GM12873 (cell line): Measurements from ENCODE around the gene FHIT.

Source experiments
- TF ChIP-seq, protein P1 (sequence below): IDR thresholded peaks from 2 replicates; pipeline ENCODE4 v1.5.1; 2012; ENCODE audit warnings: low read depth, mild to moderate bottlenecking, moderate library complexity, low read length, control low read depth; ENCODE audit not compliant: insufficient read depth; ENCODE audit errors: missing control alignments

FHIT gene

DNA sequence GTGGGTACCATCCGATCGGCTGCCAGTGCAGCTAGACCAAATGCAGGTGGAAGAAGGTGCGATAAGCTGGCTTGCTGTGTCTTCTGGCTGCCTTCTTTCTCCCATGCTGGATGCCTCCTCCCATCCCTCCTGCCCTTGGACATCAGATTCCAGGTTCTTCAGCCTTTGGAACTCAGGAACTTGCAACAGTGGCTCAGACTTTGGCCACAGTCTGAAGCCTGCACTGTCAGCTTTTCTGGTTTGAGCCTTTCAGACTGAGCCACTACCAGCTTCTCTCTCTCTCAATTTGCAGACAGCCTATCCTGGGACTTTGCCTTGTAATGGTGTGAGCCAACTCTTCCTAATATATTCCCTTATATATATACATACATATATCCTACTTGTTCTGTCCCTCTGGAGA lies 485.5 kb downstream of the FHIT start:
- TF ChIP-seq, protein P1, sequence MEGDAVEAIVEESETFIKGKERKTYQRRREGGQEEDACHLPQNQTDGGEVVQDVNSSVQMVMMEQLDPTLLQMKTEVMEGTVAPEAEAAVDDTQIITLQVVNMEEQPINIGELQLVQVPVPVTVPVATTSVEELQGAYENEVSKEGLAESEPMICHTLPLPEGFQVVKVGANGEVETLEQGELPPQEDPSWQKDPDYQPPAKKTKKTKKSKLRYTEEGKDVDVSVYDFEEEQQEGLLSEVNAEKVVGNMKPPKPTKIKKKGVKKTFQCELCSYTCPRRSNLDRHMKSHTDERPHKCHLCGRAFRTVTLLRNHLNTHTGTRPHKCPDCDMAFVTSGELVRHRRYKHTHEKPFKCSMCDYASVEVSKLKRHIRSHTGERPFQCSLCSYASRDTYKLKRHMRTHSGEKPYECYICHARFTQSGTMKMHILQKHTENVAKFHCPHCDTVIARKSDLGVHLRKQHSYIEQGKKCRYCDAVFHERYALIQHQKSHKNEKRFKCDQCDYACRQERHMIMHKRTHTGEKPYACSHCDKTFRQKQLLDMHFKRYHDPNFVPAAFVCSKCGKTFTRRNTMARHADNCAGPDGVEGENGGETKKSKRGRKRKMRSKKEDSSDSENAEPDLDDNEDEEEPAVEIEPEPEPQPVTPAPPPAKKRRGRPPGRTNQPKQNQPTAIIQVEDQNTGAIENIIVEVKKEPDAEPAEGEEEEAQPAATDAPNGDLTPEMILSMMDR: no peak

DNA sequence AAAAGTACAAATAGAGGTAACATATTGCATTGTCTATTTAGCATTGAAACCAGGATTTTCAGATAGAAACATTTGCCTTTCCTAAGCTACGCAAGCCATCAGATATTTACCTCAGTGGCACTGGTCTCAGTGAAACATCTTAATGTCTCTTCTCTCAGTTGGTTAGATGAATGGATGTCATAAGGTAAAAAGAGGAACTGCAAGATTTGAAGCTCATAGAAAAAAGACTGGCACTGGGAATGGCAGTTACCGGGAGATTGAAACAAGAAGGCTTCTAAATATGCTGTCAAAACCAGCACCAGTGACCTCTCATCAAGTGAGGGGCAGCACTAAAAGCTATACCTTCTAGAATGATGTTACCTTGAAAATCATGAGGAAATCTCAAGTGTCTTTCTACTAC lies 486.4 kb downstream of the FHIT start:
- TF ChIP-seq, protein P1: no peak

DNA sequence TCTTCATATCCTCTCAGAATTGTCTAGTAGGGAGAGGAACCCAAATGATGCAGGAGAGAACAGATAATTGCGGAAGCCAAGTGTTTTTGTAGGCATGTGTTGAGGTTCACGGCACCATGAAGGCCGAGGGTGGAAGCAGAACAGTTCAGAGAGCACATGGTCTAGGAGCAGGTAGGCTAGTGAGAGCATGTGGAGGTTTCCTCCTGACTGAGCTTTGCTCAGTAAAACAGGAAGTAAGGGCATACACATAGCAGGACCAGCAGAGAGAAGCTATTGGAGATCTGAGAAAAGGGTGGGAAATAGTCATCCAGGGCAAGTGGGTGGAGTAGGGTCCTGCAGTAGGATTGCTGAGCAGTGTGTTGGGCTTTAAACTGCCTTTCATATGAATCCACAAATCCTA lies 491.1 kb downstream of the FHIT start:
- TF ChIP-seq, protein P1: no peak

DNA sequence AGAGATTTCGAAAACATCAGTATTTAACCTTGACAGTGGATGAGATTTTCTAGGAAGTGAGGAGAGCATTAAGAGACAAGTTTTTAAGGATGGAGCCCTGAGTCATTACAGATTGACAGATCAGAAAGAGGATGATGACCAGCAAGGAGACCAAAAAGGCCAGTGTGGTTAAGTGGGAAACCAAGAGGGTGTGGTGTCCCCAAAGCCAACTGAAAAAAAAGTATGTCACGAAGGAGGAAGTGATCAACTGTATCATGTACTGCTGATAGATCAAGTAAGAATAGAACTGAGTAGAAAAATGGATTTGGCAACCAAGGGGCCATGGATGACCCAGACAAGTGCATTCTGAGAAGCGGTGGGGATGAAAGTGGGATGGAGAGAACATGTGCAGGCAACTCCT lies 491.8 kb downstream of the FHIT start:
- TF ChIP-seq, protein P1: no peak

DNA sequence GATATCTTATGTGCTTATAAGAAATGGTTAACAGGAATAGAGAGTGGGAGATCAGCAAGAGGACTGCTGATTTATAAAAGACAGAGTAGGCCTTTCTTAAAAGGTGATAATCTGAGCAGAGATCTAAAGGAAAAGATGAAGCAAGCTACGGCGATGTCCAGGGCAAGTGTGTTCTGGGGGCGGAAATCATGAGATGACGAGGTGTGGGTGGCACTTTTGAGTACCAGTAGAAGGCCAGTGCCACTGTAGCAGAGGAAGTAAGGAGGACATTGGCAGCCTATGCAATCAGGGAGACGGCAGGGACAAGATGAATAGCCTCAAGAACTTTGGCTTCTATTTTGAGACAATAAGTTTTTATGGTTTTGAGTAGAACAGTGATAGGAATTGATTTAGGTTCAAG lies 492.4 kb downstream of the FHIT start:
- TF ChIP-seq, protein P1: no peak

DNA sequence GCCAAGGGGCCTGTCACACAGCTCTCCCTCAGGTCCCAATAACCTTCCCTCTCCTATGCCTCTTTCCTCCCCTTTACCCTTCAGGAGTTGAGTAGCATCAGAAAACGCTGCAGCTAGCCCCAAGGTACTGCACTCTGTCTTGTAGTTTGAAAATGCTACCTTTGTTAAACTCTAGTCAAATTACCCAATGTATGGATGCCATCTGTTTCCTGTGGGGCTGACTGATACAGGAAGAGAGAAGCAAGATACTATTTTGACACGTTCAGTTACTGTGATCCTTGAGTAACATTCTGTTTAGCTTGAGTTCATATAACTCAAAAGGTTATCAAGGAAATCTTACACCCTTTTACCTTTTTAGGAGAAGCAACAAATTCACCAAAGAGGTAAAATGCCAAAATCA lies 493.1 kb downstream of the FHIT start:
- TF ChIP-seq, protein P1: no peak

DNA sequence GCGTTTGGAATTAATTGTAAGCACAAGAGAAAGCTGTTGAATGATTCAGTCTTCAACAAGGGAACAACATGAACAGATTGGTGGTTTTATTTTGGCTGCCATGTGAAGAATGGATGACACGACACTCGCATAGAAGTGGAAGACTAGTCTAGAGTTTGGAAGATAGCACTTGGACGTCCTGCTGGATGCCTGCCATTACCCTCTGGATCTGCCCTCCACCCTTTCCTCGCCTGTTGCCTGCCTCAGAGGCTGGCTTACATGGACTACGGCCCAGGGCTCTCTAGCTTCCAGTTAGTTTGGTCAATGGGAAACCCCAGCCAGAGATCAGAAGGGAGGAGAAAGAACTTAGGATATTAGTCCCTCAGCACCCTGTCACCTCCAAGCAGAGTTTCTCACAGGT lies 493.5 kb downstream of the FHIT start:
- TF ChIP-seq, protein P1: no peak
